WERI-Rb-1 (cell line): ENCODE results near the gene RIPOR3.

Experiments
- DNase-seq: peaks from one replicate; pipeline ENCODE4 v3.0.0-alpha.2; 2020
- H3K27ac ChIP-seq: fragments of 250-450 bp; sonication (Bioruptor Pico); 2 replicates; pipeline ENCODE4 v1.5.1; 2020; ENCODE audit warnings: mild to moderate bottlenecking, moderate library complexity
- H3K27me3 ChIP-seq: fragments of 250-450 bp; sonication (Bioruptor Pico); 2 replicates; pipeline ENCODE4 v1.5.1; 2021; ENCODE audit warnings: mild to moderate bottlenecking, low read depth, moderate library complexity; ENCODE audit not compliant: insufficient read depth, severe bottlenecking
- H3K36me3 ChIP-seq: fragments of 250-450 bp; sonication (Bioruptor Pico); 2 replicates; pipeline ENCODE4 v1.5.1; 2020; ENCODE audit warnings: mild to moderate bottlenecking, moderate library complexity
- H3K4me3 ChIP-seq: 2 replicates; pipeline ENCODE4 v1.5.1; 2011; ENCODE audit warnings: low read depth, mild to moderate bottlenecking, control low read depth, low read length
- H3K9me3 ChIP-seq: fragments of 250-450 bp; sonication (Bioruptor Pico); 2 replicates; pipeline ENCODE4 v1.5.1; 2021; ENCODE audit warnings: mild to moderate bottlenecking, moderate library complexity; ENCODE audit not compliant: severe bottlenecking
- TF ChIP-seq, protein P1 (sequence below): IDR thresholded peaks from 2 replicates; pipeline ENCODE4 v1.5.1; 2011; ENCODE audit warnings: low read depth, mild to moderate bottlenecking, control low read depth, inconsistent platforms, low read length

RIPOR3 gene, protein sequence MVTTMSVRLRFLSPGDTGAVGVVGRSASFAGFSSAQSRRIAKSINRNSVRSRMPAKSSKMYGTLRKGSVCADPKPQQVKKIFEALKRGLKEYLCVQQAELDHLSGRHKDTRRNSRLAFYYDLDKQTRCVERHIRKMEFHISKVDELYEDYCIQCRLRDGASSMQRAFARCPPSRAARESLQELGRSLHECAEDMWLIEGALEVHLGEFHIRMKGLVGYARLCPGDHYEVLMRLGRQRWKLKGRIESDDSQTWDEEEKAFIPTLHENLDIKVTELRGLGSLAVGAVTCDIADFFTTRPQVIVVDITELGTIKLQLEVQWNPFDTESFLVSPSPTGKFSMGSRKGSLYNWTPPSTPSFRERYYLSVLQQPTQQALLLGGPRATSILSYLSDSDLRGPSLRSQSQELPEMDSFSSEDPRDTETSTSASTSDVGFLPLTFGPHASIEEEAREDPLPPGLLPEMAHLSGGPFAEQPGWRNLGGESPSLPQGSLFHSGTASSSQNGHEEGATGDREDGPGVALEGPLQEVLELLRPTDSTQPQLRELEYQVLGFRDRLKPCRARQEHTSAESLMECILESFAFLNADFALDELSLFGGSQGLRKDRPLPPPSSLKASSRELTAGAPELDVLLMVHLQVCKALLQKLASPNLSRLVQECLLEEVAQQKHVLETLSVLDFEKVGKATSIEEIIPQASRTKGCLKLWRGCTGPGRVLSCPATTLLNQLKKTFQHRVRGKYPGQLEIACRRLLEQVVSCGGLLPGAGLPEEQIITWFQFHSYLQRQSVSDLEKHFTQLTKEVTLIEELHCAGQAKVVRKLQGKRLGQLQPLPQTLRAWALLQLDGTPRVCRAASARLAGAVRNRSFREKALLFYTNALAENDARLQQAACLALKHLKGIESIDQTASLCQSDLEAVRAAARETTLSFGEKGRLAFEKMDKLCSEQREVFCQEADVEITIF

DNA sequence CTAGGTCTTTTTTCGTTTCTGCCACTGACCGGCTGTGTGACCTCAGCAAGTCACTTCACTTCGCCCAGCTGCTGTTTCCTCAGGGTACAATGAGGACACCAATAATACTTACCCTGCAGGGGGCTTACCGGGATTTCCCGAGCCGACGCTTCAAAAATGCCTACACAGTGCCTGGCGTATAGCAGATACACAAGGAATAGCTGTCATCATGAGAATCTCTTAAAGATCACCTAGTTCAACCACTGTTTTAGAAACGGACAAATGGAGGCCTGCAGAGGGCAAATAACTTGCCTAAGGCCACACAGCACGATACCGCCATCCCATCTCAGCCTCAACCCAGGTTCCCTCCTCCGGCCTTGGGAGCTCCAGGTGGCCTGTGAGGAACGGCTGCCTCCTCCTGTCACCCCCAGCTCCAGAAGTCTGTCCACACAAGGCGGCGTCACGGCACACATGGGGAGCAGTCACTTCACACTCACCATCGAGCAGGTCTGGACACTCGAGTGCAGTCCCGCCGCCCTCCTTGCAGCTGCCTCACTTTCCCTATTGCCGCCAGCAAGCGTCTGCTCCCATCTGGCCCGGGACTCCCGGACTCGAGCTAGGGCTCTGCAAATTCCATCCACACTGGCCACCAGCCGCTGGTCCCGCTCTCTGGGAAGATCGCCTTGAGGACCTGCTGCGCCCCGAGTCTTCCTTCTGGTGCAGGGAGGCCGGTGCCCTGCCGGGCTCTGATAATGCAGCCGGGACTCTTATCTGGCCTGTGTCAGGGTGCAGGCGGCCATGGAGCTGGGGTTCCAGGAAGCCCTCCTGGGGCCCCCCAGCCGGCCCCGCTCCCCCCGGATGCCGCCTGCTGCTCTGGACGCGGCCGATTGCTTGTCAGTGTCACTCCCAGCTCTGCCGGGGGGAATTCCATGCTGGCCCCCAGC, at the start of gene RIPOR3:
Gene RIPOR3 (minus strand): TSS at position 893 of the 923 bp plus-strand sequence. CDS start 414 bp downstream, at position 479.
- Histone ChIP-seq H3K36me3 (no peaks in the 10 kb centered on the region), H3K27ac (no peak within 1 kb of the TSS), H3K27me3 (no peaks in the 10 kb centered on the region), H3K9me3 (no peaks in the 10 kb centered on the region), H3K4me3 (peak within 1 kb of the TSS; percentile 7; the same call in 1 of the 2 replicates)
- peak; percentile 74 for DNase-seq
- TF ChIP-seq, protein P1, sequence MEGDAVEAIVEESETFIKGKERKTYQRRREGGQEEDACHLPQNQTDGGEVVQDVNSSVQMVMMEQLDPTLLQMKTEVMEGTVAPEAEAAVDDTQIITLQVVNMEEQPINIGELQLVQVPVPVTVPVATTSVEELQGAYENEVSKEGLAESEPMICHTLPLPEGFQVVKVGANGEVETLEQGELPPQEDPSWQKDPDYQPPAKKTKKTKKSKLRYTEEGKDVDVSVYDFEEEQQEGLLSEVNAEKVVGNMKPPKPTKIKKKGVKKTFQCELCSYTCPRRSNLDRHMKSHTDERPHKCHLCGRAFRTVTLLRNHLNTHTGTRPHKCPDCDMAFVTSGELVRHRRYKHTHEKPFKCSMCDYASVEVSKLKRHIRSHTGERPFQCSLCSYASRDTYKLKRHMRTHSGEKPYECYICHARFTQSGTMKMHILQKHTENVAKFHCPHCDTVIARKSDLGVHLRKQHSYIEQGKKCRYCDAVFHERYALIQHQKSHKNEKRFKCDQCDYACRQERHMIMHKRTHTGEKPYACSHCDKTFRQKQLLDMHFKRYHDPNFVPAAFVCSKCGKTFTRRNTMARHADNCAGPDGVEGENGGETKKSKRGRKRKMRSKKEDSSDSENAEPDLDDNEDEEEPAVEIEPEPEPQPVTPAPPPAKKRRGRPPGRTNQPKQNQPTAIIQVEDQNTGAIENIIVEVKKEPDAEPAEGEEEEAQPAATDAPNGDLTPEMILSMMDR, result no peak

DNA sequence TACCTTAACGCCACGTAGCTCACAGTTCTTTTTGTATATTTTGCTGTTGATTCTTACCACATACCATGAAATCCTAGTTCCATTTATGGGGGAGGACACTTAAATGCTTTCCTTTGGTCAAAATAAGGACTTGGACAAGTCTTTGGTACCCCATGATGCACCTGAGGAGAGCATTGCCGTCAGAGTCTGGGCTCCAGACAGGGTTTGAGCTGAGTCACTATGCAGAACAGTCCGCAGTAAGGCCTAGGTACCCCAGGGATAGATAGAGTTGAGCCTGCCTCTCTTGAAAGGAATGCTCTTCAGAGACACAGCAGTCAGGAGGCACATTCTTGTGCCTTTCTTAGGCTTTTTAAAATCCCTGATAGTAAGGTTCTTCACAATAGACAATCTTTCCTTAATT, 46.0 kb upstream of the RIPOR3 start:
- Histone ChIP-seq H3K4me3 (no peak overlapping the region), H3K9me3 (no peaks in the 10 kb centered on the region), H3K27ac (no peak overlapping the region), H3K36me3 (peaks cover 25% of the 10 kb centered on the region), H3K27me3 (no peaks in the 10 kb centered on the region)
- TF ChIP-seq, protein P1, result no peak
- no peak for DNase-seq

DNA sequence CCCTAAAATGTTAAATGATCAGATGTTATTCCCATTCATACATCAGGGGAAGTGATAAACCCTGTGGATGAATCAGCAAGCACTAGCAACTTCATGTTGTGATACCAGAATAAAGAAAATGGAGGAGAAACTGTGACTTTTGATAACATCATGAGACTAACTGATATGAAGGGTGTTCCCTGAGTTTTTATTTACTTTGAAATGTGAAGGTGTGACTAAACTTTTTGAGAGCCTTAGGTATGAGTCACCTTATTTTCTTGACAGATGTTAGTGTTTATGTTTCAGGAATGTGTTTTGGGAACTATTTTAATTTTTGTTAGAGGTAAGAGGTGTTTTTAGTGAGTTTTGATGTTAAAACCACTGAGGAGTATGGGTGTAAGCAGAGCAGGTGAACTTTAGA, 44.5 kb upstream of the RIPOR3 start:
- H3K27me3 ChIP-seq, result no peaks in the 10 kb centered on the region
- H3K36me3 ChIP-seq, result peaks cover 17% of the 10 kb centered on the region
- H3K27ac ChIP-seq, result no peak overlapping the region
- no peak for DNase-seq
- TF ChIP-seq, protein P1, result no peak
- H3K4me3 ChIP-seq, result no peak overlapping the region
- no peaks in the 10 kb centered on the region for H3K9me3 ChIP-seq

DNA sequence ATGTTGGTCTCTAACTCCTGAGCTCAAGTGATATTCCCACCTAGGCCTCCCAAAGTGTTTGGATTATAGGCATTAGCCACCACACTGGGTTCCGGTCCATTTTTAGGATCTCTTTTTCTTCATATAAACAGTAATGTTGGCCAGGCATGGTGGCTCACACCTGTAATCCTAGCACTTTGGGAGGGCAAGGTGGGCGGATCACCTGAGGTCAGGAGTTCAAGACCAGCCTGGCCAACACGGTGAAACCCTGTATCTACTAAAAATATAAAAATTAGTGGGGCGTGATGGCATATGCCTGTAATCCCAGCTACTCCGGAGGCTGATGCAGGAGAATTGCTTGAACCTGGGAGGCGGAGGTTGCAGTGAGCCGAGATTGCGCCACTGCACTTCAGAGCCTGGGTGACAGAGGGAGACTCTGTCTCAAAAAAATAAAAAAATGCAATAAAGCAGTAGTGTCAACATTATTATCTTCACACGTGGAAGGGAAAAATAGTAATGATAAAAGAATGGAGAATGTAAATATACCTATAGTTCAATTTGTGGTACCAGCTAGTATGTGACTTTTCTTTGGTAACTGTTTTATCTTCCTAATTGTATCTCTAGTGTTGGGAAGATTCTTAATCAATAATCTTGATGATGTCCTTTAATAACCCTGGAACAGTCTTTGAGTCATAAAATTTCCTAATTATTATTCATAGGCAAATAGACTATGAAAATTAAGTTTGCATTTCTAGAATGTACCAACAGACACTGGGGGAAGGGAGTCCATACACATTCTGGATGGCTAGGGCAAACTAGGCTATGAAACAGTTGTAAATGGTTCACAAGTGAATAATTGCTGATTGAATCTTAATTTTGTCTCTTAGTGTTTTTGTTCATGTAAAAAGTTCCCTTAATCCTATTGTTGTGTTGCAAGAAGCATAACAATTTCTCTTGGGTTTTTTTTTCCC, 43.7 kb upstream of the RIPOR3 start:
- H3K9me3 ChIP-seq, result no peaks in the 10 kb centered on the region
- peaks cover 17% of the 10 kb centered on the region for H3K36me3 ChIP-seq
- no peak for DNase-seq
- H3K27me3 ChIP-seq, result no peaks in the 10 kb centered on the region
- TF ChIP-seq, protein P1, result no peak
- no peak overlapping the region for H3K4me3 ChIP-seq
- no peak overlapping the region for H3K27ac ChIP-seq
